GM12878 (cell line): Measurements from ENCODE around the gene METAP1D. TPM values are rescaled to one million over a fixed set of nuclear protein-coding genes. Genes with fewer than 3 reads are reported as not detected.

Experiments
- ATAC-seq: fragments of 200-7000 bp; cut with Tn5 transposase; 3 replicates; pipeline ENCODE4 v1.9.1; 2020; ENCODE audit warnings: mild to moderate bottlenecking, moderate library complexity
- BruUV-seq: library from RNA; stranded (reverse); fragments of 400-500 nt; replicated peaks from 2 replicates; lab custom pipeline; 2021; lab: Mats Ljungman, UMichigan
- CTCF ChIA-PET: fragments of 300-600 bp; sonication (Branson Sonifier 250); formaldehyde crosslinking; extraction: SDS; loops from one replicate; lab custom pipeline; 2021; ENCODE audit warnings: inconsistent platforms; lab: Yijun Ruan, JAX
- POLR2A ChIA-PET: fragments of 350-600 bp; formaldehyde crosslinking; extraction: SDS; loops from one replicate; lab custom pipeline; 2021; ENCODE audit warnings: inconsistent platforms; lab: Charles Lee
- RAD21 ChIA-PET: fragments of 300-600 bp; sonication (Branson Sonifier 250); formaldehyde crosslinking; loops from one replicate; lab custom pipeline; 2023; ENCODE audit warnings: antibody characterized with exemption; ENCODE audit not compliant: unreplicated experiment; lab: Charles Lee
- SMC1A ChIA-PET: fragments of 300-600 bp; sonication (Branson Sonifier 250); formaldehyde crosslinking; loops from one replicate; lab custom pipeline; 2023; ENCODE audit not compliant: unreplicated experiment, uncharacterized antibody; lab: Charles Lee
- DNase-seq: peaks from one replicate; pipeline ENCODE4 v3.0.0-alpha.2; 2011; ENCODE audit warnings: low read depth, low spot score
- FAIRE-seq: peaks from 3 replicates; lab custom pipeline; 2011; peaks lifted over from hg19 to GRCh38; lab: Jason Lieb, UNC
- H2AFZ ChIP-seq: 2 replicates; pipeline ENCODE4 v1.6.0; 2011; ENCODE audit warnings: low read depth, low read length, control low read depth; ENCODE audit not compliant: control insufficient read depth
- H3K27ac ChIP-seq: 2 replicates; pipeline ENCODE4 v1.5.1; 2011; ENCODE audit warnings: control low read depth; ENCODE audit not compliant: control insufficient read depth, insufficient read depth
- H3K27me3 ChIP-seq, 2 experiments: replicated peaks in 1 of 2; 2 replicates each; pipeline versions ENCODE4 v1.6.0 to v1.6.1; 2011; ENCODE audit warnings: low read length in 1 of 2; ENCODE audit not compliant: control insufficient read depth in 2 of 2, insufficient read depth in 2 of 2
- H3K36me3 ChIP-seq, 2 experiments: 2 replicates each; pipeline ENCODE4 v1.5.1; 2011; ENCODE audit warnings: low read length in 1 of 2; ENCODE audit not compliant: control insufficient read depth in 2 of 2, insufficient read depth in 2 of 2
- H3K4me1 ChIP-seq: 2 replicates; pipeline ENCODE4 v1.6.1; 2011; ENCODE audit warnings: mild to moderate bottlenecking, low read length, moderate library complexity, mixed read lengths; ENCODE audit not compliant: control insufficient read depth, insufficient read depth
- H3K4me2 ChIP-seq: 2 replicates; pipeline ENCODE4 v1.6.0; 2011; ENCODE audit warnings: control low read depth; ENCODE audit not compliant: control insufficient read depth, insufficient read depth
- H3K4me3 ChIP-seq: fragments of 200-600 bp; sonication (generic); 2 replicates; pipeline ENCODE4 v1.5.1; 2016
- H3K79me2 ChIP-seq: 2 replicates; pipeline ENCODE4 v1.6.0; 2011; ENCODE audit warnings: low read length; ENCODE audit not compliant: control insufficient read depth, insufficient read depth
- H3K9ac ChIP-seq: 2 replicates; pipeline ENCODE4 v1.8.0; 2011; ENCODE audit warnings: low read length, control low read depth, mixed read lengths; ENCODE audit not compliant: control insufficient read depth, insufficient read depth
- H3K9me3 ChIP-seq: replicated peaks from 3 replicates; pipeline ENCODE4 v1.5.1; 2011; ENCODE audit warnings: mild to moderate bottlenecking, low read length; ENCODE audit not compliant: control insufficient read depth, insufficient read depth
- H4K20me1 ChIP-seq: 2 replicates; pipeline ENCODE4 v1.6.0; 2011; ENCODE audit not compliant: control insufficient read depth, insufficient read depth
- CEBPB ChIP-seq, 2 experiments: fragments of 150-350 bp in 1 of 2; IDR thresholded peaks; 2 replicates each; pipeline ENCODE4 v1.6.1; 2012 to 2014; ENCODE audit warnings: low read depth in 2 of 2, low read length in 2 of 2, borderline replicate concordance in 1 of 2, inconsistent platforms in 1 of 2
- EGR1 ChIP-seq, 2 experiments: IDR thresholded peaks; 1 replicate in 1 of 2; 2 replicates in 1 of 2; pipeline ENCODE4 v1.6.1; 2011 to 2012; ENCODE audit warnings: low read depth in 2 of 2, low read length in 2 of 2, borderline replicate concordance in 1 of 2, mild to moderate bottlenecking in 1 of 2, moderate library complexity in 1 of 2
- EP300 ChIP-seq, 2 experiments: fragments of 150-350 bp in 1 of 2; IDR thresholded peaks; 2 replicates each; pipeline ENCODE4 v1.6.1; 2011 to 2012; ENCODE audit warnings: low read depth in 2 of 2, low read length in 2 of 2, borderline replicate concordance in 1 of 2, improper control_type of control experiment in 1 of 2, inconsistent platforms in 1 of 2; ENCODE audit not compliant: control insufficient read depth in 1 of 2
- EZH2 ChIP-seq: IDR thresholded peaks from 2 replicates; pipeline ENCODE4 v1.6.1; 2012; ENCODE audit warnings: low read depth, mild to moderate bottlenecking, control low read depth, inconsistent platforms, low read length, borderline replicate concordance; ENCODE audit not compliant: control insufficient read depth
- HDGF ChIP-seq: fragments of 450-650 bp; IDR thresholded peaks from 2 replicates; pipeline ENCODE4 v1.6.1; 2016; ENCODE audit warnings: antibody characterized with exemption
- SP1 ChIP-seq: IDR thresholded peaks from one replicate; pipeline ENCODE4 v1.6.1; 2011; ENCODE audit warnings: low read depth, low read length
- TBL1XR1 ChIP-seq: IDR thresholded peaks from 2 replicates; pipeline ENCODE4 v1.6.1; 2012; ENCODE audit warnings: low read depth, low read length, improper control_type of control experiment
- TCF3 ChIP-seq: IDR thresholded peaks from 2 replicates; pipeline ENCODE4 v1.6.1; 2012; ENCODE audit warnings: low read depth, mild to moderate bottlenecking, low read length, borderline replicate concordance; ENCODE audit not compliant: insufficient read depth
- WGBS: methylation state at CpG from one replicate; pipeline ENCODE4 v1.1.6; 2016; ENCODE audit warnings: low lambda C conversion rate; ENCODE audit not compliant: insufficient replicate concordance, insufficient coverage; ENCODE audit errors: missing lambda C conversion rate; 5-methylcytosine and 5-hydroxymethylcytosine counted together
- in situ Hi-C: fragments of 300-500 bp; cut with MboI; formaldehyde crosslinking; loops from 9 replicates; pipeline ENCODE4 v1.14.3; 2018; ENCODE audit warnings: mixed read lengths
- intact Hi-C: fragments of 100-400 bp; cut with micrococcal nuclease; formaldehyde crosslinking; loops from one replicate; pipeline ENCODE4 v1.14.2; 2022; ENCODE audit not compliant: unreplicated experiment
- polyA plus RNA-seq, 11 experiments: library from polyadenylated mRNA; depleted of rRNA in 4 of 11; unstranded in 6 of 11; stranded (reverse) in 5 of 11; fragments of >200 nt; fragmentation: Nextera tagmentation in 4 of 11; fragmentation: Illumina TruSeq in 1 of 11; extraction: Ambion mirVana in 4 of 11; extraction: Trizol in 1 of 11; gene quantifications; 1 replicate in 1 of 11; 2 replicates in 10 of 11; pipeline versions ENCODE4 v1.2.1 to v1.2.3, GENCODE V29; 2011 to 2016; ENCODE audit warnings: inconsistent platforms in 2 of 11, missing spikeins in 2 of 11, low read depth in 1 of 11
- total RNA-seq, 4 experiments: library from RNA; depleted of rRNA in 3 of 4; stranded (reverse); fragments of >200 nt in 3 of 4; fragmentation: Illumina TruSeq in 1 of 4; extraction: Trizol in 1 of 4; gene quantifications; 2 replicates each; pipeline versions ENCODE4 v1.2.1 to v1.2.3, GENCODE V29; 2013 to 2021
- TF ChIP-seq, protein P1 (sequence below): fragments of 450-650 bp; IDR thresholded peaks from 2 replicates; pipeline ENCODE4 v1.6.1; 2017; ENCODE audit warnings: low read depth, mild to moderate bottlenecking, moderate library complexity
- TF ChIP-seq, protein P2 (sequence below): IDR thresholded peaks from 2 replicates; pipeline ENCODE4 v1.6.1; 2012; ENCODE audit warnings: low read depth, low read length, improper control_type of control experiment
- TF ChIP-seq, protein P3 (sequence below): IDR thresholded peaks from 2 replicates; pipeline ENCODE4 v1.6.1; 2011; ENCODE audit warnings: borderline replicate concordance, low read depth, mild to moderate bottlenecking, moderate library complexity, low read length; ENCODE audit not compliant: insufficient read depth, poor library complexity, severe bottlenecking

The METAP1D gene
- total and polyA plus RNA-seq, 10 of the 15 experiments (the other 5 are each of a cell fraction or from before 2014, with no cell fraction given): 4.5 to 12.1 (median 7.8) TPM

DNA sequence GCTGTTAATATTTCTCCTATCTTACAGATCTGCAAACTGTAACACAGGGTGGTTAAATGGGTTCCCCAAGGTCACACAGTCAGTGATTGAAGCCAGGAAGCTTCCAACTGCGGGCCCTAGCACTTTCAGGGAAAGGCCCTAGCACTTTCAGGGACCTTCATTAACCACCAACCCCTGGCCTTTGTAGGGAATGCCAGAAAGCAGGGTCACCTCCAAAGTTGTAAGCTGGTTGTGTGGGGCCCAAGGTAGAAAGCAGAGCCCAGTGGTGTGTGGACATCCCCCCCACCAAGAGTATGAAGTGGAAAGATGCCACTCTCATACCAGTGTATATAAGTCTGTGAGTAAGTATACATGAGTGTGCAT lies 98.5 kb downstream of the METAP1D start:
- SMC1A ChIA-PET: interaction anchor here (0.6 to 1.0 kb wide), 2 partner anchors 217 to 287 kb away, joined by 3 read pairs; no protein-coding TSS in a partner anchor
- no peak for FAIRE-seq
- 0% methylated on average over 1 of the region's 1 CpG for WGBS

DNA sequence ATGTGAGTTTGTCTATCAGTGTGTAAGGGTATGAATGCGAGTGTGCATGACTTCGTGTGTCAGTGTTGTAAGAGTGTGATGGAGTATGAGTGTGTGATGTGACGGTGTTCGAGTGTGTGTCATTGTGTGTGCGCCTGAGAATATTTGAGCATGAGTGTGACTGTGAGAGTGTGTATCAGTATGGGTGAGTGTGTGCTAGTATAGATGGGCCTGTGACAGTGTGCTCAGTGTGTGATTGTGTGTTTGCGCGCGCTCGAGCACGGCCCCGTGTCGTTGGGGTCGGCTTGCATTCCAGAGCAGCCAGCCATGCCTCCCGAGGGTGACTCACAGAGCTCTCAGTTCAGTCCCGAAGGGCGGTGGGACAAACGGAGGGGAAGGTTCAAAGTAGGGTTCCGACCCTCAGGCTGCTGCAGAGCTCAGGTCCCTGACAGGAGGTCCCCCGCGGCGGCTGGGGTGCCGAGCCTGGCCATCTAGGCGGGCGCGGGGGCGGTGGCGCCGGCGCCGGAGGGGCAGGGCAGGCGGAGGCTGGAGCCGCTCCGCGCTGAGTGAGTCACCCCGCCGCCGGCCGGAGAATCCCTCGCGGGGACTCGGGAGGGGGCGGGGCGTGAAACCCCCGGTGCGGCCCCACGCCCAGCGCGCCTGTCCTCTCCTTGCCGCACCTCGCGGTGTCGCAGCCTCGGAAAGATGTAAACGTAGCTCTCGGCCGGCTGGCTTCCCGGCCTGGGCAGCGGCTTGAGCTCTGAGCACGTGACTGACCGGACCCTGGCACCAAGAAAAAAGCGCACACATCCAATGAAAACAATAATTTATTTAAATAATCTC lies 99.1 kb downstream of the METAP1D start:
- H3K4me2 ChIP-seq: peak overlapping the region; percentile 73
- no peak overlapping the region for H3K9ac ChIP-seq
- no peaks in the 10 kb centered on the region for H3K79me2 ChIP-seq
- no peaks in the 10 kb centered on the region for H3K9me3 ChIP-seq
- ChIA-PET POLR2A (no interaction called here), SMC1A (interaction anchor here (0.6 to 1.0 kb wide), 2 partner anchors 217 to 287 kb away, joined by 3 read pairs; no protein-coding TSS in a partner anchor), CTCF (interaction anchor here (0.6 to 1.1 kb wide), 3 partner anchors 17 to 395 kb away, joined by 3 to 6 read pairs (median 3); no protein-coding TSS in a partner anchor), RAD21 (interaction anchor here (0.6 to 1.4 kb wide), 3 partner anchors 20 to 1181 kb away, joined by 3 to 4 read pairs (median 3); no protein-coding TSS in a partner anchor)
- FAIRE-seq: no peak
- no peak overlapping the region for H3K27ac ChIP-seq
- intact Hi-C loops (no loop called here), in situ Hi-C loops (no loop called here)
- no TSS peak for BruUV-seq
- 17% methylated on average over 61 of the region's 61 CpGs for WGBS
- no peaks in the 10 kb centered on the region for H4K20me1 ChIP-seq
- H3K4me3 ChIP-seq: 0 out of 2 replicates have a peak overlapping the region, but pooled peaks have one; percentile 7
- ATAC-seq: peak; percentile 29
- no peaks in the 10 kb centered on the region for H3K36me3 ChIP-seq
- no peak overlapping the region for H2AFZ ChIP-seq
- peaks cover 41% of the 10 kb centered on the region for H3K4me1 ChIP-seq
- DNase-seq: no peak
- peaks cover 35 to 48% of the 10 kb centered on the region in 2 experiments for H3K27me3 ChIP-seq
- peak in 1 of 2 experiments; percentile 92; a peak in 2 of 3 replicates for TF ChIP-seq EGR1 (IDR thresholded peaks at IDR 0.05; ENCODE audit: borderline replicate concordance in 1 of 2, low read depth in 2 of 2, low read length in 2 of 2)
- TF ChIP-seq TBL1XR1: no peak
- TF ChIP-seq, protein P1, sequence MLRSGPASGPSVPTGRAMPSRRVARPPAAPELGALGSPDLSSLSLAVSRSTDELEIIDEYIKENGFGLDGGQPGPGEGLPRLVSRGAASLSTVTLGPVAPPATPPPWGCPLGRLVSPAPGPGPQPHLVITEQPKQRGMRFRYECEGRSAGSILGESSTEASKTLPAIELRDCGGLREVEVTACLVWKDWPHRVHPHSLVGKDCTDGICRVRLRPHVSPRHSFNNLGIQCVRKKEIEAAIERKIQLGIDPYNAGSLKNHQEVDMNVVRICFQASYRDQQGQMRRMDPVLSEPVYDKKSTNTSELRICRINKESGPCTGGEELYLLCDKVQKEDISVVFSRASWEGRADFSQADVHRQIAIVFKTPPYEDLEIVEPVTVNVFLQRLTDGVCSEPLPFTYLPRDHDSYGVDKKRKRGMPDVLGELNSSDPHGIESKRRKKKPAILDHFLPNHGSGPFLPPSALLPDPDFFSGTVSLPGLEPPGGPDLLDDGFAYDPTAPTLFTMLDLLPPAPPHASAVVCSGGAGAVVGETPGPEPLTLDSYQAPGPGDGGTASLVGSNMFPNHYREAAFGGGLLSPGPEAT: no peak
- TF ChIP-seq EP300 (IDR thresholded peaks at IDR 0.05; ENCODE audit: borderline replicate concordance in 1 of 2, control insufficient read depth in 1 of 2, low read depth in 2 of 2, low read length in 2 of 2): no peak
- TF ChIP-seq HDGF: peak; percentile 47; the same call in 1 of the 2 replicates
- TF ChIP-seq, protein P2, sequence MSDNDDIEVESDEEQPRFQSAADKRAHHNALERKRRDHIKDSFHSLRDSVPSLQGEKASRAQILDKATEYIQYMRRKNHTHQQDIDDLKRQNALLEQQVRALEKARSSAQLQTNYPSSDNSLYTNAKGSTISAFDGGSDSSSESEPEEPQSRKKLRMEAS: no peak
- TF ChIP-seq CEBPB (IDR thresholded peaks at IDR 0.05; ENCODE audit: borderline replicate concordance in 1 of 2, low read depth in 2 of 2, low read length in 2 of 2): no peak
- TF ChIP-seq, protein P3, sequence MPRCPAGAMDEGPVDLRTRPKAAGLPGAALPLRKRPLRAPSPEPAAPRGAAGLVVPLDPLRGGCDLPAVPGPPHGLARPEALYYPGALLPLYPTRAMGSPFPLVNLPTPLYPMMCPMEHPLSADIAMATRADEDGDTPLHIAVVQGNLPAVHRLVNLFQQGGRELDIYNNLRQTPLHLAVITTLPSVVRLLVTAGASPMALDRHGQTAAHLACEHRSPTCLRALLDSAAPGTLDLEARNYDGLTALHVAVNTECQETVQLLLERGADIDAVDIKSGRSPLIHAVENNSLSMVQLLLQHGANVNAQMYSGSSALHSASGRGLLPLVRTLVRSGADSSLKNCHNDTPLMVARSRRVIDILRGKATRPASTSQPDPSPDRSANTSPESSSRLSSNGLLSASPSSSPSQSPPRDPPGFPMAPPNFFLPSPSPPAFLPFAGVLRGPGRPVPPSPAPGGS: peak; percentile 75
- TF ChIP-seq SP1: no peak

More for the DNA sequence above, 98.5 kb downstream of the METAP1D start:
- ChIA-PET RAD21 (interaction anchor here (1.4 kb wide), 1 partner anchor 394 kb away, joined by 4 read pairs; no protein-coding TSS in a partner anchor), CTCF (no interaction called here), POLR2A (no interaction called here)
- Histone ChIP-seq H4K20me1 (peaks cover 2% of the 10 kb centered on the region; the same call in 1 of the 2 replicates), H3K9me3 (no peaks in the 10 kb centered on the region), H3K9ac (no peak overlapping the region), H2AFZ (no peak overlapping the region), H3K4me3 (no peak overlapping the region), H3K4me2 (peak overlapping the region; percentile 27; the same call in 1 of the 2 replicates), H3K79me2 (no peaks in the 10 kb centered on the region), H3K4me1 (peaks cover 35% of the 10 kb centered on the region), H3K27me3 (peaks cover 35 to 52% of the 10 kb centered on the region in 2 experiments), H3K27ac (no peak overlapping the region), H3K36me3 (no peaks in the 10 kb centered on the region)
- no peak for ATAC-seq
- intact Hi-C loops: no loop called here
- in situ Hi-C loops: no loop called here
- BruUV-seq: no TSS peak
- TF ChIP-seq TCF3 (no peak), EZH2 (0 out of 2 replicates have a peak, but pooled peaks have one; percentile 74)
- DNase-seq: no peak
